SIG-M5 (cell line): ENCODE measurements around the gene HMG20A.
"Not testable (repeated sequence)": the region's sequence is repeated elsewhere in the genome, so short reads cannot be mapped to it uniquely, and the experiment has no call there.

Experiments
- DNase-seq: peaks from one replicate; lab custom pipeline; 2025; lab: John Stamatoyannopoulos, UW

Gene HMG20A

DNA sequence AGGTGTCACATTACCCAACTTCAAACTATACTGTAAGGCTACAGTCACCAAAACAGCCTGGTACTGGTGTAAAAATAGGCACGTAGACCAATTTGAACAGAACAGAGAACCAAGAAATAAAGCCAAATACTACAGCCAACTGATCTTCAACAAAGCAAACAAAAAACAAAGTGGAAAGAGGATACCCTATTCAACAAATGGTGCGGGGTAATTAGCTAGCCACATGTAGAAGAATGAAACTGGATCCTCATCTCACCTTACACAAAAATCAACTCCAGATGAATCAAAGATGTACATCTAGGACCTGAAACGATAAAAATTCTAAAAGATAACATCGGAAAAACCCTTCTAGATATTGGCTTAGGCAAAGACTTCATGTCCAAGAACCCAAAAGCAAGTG is 13.8 kb upstream of the HMG20A start:
- no peak for DNase-seq

DNA sequence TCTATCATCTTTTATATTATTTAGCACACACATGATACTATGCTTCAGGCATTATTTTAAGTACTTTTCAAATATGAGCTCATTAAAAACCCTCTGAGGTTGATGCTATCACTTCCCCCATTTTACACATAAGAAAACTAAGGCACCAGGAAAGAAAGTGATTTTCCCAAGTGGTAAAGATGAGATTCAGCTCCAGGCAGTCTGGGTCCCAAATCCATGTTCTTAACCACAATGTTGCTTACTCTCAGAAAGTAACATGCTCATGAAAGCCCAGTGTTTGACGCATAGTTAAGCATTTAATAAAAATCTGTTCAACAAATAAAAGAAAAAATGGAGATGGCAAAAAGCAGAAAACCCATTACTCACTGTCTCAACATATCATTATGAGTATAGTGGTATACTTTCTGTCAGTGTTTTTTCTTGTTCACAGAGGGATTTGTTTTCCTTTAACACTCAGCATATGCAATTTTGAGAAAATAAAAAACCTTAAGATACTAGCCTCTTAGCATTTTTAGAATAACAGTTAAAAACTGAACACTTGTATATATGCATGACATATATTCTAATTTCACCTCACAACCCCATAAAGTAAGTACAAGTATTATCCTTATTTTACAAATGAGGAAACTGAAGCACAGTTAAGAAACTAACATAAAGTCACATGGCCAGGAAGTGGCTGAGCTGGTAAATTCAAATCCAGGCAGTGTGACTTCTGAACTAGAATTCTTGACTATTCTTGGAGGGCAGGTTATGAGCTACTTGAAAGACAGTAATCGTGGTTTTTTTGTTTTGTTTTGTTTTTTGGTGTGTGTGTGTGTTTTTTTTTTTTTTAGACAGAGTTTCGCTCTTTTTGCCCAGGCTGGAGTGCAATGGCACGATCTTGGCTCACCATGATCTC is 11.2 kb upstream of the HMG20A start:
- DNase-seq, result no peak

DNA sequence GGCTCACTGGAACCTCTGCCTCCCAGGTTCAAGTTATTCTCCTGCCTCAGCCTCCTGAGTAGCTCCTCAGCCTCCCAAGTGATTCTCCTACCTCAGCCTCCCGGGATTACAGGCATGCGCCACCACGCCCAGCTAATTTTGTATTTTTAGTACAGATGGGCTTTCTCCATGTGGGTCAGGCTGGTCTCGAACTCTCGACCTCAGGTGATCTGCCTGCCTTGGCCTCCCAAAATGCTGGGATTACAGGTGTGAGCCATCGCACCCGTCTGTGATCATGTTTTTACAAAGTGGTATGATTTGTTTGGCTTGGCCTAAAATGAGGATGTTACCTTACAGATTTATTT is 10.6 kb upstream of the HMG20A start:
- not testable (repeated sequence) for DNase-seq

DNA sequence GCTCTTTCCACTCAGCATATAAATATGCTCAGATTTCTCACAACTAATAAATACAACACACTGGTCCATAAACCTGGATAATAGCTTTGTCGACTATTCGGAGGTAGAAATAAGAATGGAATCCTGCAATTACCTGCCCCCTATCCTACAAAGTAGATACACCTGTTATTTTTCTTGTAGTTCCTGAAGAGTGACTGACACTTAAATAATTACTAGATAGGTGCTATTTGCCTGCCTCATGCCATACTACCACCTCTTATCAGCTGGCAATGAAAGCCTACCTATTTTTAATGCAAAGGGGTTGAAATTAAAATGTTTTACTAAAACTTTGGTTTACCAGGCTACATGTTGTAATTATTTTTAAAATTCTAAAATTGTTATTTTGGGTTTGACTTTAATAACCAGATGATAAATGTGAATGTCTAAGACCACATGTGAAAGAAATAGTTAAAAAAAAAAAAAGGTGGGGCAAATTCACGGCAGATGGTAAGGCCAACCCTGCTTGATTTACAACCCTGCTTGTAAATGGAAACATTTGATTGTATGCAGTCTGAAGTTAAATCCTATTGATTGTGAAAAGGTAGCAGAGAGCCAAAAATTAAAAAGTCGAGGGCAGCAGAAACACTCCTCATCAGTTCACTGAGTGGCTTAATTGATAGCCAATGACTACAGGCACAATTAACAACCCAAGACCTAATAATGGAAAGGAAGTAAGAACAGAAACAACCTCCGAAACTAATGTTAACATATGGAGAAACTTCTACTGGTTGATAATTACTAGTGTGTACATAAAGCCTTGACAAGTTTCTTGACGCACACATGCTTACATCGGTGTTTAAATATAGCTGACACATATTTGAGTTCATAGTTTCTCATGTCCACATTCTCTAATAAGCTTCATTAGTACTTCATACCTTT is 9.7 kb upstream of the HMG20A start:
- no peak for DNase-seq

DNA sequence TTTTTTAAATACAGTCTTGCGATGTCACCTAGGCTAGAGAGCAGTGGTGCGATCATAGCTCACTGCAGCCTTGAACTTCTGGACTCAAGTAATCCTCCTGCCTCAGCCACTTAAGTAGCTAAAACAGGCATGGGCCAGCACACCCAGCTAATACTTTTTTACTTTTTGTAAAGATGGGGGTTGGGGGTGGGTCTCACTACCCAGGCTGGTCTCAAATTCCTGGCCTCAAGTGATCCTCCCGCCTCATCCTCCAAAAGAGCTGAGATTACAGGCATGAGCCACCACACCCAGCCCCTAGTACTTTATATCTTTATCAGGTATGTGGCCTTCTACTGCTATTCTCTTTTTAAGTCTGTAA is 9.1 kb upstream of the HMG20A start:
- no peak for DNase-seq

DNA sequence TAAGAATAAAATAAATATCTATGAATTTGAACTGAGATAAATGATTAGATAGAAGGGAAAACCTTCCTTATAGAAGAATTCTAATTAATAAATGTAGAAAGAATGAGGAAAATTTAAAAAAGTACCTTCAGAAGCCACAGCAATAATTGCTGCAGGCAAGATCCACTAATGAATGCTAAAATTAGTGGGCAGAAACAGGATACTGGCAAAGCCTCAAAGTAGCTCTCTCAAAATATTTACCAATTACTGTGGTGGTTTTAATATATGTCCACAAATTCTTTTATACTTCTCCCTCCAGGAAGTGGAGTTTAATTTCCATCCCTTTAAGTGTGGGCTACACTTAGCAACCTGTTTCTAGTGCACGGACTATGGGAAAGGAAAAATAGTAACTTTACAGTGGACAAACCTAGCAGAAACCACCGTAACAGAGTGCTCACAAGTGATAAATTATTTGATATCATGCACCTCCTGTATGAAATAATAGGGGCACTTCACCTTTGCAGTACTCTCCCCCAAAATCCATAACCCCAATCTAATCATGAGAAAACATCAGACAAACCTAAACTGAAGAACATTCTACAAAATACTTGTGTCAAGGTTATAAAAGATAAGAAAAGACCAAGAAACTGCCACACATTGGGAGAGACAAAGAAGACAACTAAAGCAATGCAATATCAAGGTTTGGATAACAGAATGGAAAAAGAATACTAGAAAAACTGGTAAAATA is 7.6 kb upstream of the HMG20A start:
- DNase-seq, result no peak

DNA sequence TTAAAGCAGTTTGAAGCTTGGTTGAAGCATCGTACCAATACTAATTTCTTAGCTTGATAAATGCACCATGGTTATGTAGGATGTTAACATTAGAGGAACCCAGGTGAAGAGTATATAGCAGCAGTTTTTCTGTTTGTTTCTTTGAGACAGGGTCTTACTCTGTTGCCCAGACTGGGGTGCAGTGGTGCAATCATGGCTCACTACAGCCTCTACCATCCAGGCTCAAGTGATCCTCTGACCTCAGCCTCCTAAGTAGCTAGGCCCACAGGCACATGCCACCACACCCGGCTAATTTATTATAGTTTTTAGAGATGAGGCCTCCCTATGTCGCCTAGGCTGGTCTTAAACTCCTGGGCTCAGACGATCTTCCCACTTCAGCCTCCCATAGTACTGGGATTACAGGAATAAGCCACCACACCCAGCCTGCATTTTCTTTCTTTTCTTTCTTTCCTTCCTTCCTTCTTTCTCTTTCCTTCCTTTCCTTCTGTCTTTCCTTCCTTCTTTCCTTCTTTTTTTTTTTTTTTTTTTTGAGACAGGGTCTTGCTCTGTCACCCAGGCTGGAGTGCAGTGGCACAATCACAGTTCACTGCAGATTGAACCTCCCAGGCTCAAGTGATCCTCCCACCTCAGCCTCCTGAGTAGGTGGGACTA is 6.9 kb upstream of the HMG20A start:
- no peak for DNase-seq

DNA sequence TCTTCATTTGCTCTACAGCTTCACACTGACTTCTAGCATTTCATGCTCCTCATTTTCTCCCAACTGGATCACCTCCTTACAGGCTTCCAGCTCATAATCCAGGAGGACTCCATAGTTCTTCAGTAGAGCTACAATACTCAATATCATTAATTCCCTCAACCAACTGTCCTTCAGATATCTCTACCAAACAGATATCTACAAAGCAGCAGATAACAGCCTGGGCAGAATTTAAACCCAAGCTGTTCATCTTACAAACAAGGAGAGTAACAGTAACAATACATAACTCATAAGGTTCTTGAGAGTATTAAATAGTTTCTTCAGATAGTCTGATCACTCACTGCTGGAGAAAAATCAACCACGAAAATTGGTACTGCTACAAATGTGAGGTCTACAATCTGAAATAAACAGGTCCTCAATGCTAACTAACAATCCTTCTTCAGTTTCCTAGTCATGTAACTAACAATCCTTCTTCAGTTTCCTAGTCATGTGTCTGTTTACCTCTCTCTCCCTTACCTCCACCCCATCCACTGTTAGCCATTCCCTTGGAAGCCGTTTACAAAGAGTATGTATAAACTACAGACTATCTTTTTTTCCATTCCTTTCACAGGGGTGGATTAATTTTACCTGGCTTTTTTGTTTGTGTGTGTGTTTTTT is 5.8 kb upstream of the HMG20A start:
- no peak for DNase-seq

DNA sequence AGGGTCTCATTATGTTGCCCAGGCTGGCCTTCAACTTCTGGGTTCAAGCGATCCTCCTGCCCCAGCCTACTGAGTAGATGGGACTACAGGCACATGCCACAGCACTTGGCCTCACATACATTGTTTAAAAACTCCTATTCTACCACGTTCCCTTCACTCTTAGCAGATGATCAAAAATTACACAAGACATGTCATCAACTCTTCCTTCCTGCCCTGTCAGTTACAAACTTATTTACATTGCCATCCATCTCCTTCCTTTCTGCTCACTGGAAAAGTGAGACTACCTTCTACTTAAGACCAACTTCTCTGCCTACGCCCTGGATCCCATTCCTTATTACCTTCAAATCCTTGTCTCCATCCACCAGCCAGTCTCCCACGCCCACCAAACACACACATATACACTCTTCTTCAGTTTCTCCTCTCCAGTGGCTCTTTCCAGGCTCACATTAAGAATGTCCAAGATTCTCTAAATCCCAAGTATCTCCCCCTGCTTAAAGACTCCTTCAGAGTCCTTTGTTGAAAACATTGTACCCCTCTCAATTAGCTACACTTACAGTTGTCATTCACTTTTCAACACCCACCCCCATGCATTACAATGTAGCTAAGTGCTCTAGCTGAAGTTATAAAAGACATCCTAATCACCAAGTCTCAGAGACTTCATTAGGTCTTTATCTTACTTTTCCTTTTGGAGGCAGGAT is 5.1 kb upstream of the HMG20A start:
- no peak for DNase-seq

DNA sequence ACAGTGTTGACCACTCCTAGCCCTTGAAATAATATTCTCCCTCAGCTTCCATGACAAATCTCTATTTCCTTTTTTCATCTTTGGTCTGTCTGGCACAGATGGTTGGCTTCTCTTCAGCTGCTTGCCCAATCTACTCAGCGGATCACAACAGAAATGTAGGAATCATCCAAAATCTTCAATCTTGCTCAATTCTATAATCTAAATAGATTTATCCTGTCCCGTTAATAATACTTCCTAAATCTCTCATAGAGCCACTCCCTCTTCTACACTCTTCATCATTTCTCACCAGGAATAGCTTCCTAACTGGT is 4.6 kb upstream of the HMG20A start:
- no peak for DNase-seq

DNA sequence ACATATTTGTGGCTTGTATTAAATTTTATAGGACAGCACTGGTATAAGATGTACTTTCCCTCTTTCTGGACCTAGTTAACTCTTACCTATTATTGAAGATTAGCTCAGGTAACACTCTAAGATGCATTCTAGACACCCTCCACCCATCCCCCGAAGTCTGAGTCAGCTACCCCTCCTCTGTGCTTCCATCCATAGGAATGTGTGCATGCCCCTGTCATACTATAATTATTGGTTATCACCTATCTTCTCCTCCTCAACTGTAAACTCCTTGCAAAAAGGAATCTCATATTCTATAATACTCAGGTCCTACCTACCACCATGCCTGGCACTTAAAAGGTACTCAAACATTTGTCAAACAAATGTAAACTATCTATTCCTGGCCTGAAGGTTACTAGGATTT is 3.7 kb upstream of the HMG20A start:
- DNase-seq, result no peak

DNA sequence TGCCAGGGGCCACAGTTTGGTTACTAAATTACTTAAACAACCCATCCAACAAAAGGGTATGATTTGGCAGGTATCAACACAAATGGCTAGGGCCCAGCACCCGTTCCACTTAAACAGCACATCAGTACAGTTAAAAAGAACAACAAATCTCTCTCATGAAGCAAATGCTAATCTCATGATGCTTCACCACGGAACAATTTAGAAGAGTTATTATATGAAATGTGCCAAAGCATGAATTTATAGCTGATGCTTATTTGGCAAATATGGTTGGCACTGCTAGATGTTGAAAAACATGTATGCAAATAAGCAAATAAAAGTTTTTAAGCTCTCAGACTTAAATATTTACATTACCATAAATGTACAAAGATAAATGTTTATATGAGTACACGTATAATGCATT is 3.1 kb upstream of the HMG20A start:
- DNase-seq, result no peak

DNA sequence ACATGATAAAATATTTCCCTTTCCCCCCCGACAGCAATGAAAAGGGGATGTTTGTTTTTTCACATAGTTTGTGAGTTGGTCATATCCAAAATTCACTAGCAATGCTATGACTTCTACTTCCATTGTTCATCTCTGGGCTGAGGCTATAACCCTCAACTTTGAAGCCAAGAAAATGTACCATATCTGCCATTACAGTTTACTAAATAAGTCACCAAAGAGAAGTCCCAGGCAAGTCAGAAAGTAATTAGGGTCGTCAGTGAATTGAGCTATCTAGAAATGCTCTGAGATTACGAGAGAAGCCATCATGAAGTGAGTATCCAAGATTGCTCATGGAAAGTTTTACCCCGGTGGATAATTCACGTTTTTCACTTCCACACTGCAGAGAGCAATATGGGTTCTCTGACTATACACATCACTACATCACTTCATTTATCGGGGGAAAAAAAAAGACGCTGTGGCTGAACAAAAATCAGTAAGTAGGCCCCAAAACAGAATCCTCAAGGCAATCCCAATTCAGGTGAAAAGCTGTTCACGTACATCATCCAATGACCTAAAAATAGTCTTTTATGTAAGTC is 2.2 kb upstream of the HMG20A start:
- no peak for DNase-seq

DNA sequence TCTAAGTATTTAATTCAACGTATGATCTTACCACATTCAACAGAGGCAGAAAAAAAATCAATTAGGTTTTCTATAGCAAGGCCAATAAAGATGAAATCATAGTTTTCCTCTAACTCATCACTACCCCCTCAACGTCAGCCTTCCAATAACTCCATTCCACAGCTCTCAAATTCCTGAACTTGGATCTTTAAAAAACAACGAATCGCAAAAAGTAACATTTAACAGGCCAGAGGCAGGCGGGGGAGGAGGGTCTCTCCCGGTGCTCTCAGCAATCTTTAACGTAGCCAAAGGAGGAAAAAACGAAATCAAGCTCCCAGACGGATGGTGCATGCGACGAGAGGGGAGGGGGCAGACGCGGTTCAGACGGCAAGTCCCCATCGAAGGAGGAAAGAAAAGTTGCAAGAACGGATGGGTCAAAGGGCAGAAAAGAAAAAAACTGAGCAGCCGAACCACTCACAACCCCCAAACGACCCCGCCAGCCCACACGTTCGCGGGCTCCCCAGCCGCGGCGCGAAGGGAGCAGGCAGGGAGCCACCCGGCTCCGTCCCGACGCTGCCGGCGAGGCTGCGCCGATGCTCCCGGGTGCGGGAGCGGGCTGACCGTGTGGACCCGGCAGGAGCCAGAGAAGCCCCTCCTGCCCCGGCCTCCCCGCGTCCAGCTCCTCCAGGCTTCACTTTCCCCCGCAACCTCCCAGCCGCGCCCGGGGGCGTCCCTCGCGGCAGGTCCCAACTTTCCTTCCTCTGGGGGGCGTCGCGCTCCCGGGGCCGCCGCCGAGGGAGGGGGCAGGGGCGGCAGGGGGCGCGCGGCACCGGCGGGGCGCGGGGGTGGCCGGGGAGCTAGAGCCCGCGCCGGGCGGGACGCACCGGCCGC is 1.5 kb upstream of the HMG20A start:
- no peak for DNase-seq

DNA sequence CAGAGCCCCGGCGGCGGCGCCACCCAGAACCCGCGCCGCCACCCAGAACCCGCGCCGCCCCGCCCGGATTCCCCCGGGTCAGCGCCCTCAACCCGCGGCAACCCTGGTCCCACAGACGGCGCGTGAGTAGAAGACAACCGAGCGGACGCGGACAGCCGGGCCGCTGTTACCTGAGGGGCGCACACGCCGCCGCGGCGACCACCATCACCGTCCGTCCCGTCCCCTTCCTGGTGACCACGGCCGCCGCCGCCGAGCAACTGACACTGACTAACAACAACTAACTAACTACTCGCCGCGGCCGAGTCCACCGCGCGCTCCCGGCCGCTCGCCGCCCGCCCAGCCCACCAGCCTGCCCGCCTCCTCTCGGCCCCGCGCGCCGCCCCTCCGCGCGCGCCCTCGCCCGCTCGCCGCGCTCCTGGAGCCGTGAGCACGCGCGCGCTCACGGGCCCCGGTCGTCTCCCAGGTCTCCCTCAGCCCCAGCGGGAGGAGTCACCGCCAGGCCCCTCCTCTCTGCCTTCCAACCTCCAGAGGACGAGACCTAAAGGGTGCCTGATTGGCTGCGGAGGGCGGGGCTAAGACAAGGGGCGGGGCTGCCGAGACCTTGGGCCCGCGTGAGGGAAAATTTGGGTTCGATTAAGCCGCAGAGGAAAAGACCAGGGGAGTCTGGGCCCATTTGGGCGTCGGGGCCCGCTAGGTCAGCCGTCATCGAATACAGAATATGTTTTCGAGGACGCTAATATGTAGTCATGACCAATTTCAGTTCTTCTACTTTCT is 665 bp upstream of the HMG20A start, which contains the start of gene PEAK1:
TSS of gene PEAK1 (minus strand) at position 269 of the 774 bp plus-strand sequence. CDS start 238,178 bp downstream, outside the sequence.
- DNase-seq, result peak; percentile 74

DNA sequence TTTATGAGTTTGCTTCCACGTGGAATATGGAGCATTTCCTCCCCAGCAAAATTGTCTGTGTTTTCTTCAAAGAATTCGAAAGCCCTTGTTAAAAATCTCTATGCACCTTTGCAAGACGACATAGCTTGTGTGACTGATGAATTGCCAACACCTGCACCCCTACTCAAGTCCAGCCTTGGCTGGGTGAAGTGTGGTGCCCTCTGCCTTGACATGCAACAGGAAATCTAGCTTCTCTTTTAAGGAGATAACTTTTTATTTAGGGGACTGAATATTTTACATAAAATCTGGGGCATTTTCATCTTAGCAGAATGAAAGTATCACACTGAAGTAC is 647 bp downstream of the HMG20A start:
- no peak for DNase-seq

DNA sequence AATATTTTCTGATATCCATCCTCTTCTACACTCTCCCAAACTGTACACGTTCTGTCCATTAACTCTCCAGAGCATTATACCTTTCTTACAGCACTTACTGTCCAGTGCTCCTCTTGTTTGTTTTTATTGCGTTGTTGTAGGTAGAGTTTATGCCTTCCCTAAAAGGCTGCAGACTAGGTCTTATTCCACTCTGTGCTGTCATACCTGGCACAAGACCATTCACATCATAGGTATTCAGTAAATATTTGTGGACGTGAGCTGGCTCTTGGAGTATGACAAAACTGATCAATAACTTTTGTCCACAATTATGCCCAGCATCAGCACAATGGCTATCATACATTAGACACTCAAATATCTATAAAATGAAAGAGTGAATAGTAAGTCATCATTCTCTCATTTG is 4.4 kb downstream of the HMG20A start:
- no peak for DNase-seq

DNA sequence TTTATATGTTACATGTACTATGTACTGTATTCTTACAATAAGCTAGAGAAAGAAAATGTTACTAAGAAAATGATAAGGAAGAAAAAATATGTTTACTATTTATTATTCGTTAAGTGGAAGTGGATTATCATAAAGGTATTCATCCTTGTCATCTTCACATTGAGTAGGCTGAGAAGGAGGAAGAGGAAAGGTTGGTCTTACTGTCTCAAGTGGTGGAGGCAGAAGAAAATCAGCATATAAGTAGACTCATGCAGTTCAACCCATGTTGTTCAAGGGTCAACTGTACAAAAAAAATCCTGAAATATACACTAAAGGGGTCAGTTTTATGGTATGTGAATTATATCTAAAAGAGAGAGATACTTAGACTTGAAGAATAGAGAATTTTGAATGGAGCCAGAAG is 5.7 kb downstream of the HMG20A start:
- no peak for DNase-seq

DNA sequence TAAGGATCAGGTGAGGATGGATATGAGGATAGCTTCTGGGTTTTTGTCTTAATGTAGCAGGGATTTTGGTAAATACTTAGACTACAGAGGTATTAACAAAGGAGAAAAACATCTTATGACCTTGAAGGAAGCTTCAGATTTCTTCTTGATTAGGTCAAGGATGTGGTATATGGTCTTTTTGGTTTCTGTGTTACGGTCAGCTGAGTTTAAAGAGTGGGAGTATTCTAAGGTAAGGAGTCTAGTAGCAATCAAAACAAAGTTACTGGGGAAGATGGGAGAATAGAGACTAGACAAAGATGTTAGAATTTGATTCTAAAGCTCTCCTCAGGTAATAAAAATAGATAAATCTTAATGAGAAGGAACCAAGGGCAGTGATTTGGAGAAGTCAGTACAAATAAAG is 6.2 kb downstream of the HMG20A start:
- DNase-seq, result no peak
